ENCODE data around the gene PALLD. TPM values are rescaled to one million over a fixed set of nuclear protein-coding genes. Genes with fewer than 3 reads are reported as not detected.

The PALLD gene
- total and polyA plus RNA-seq, 7 donors, result 40.7 to 1,991 (median 1,233) TPM

DNA sequence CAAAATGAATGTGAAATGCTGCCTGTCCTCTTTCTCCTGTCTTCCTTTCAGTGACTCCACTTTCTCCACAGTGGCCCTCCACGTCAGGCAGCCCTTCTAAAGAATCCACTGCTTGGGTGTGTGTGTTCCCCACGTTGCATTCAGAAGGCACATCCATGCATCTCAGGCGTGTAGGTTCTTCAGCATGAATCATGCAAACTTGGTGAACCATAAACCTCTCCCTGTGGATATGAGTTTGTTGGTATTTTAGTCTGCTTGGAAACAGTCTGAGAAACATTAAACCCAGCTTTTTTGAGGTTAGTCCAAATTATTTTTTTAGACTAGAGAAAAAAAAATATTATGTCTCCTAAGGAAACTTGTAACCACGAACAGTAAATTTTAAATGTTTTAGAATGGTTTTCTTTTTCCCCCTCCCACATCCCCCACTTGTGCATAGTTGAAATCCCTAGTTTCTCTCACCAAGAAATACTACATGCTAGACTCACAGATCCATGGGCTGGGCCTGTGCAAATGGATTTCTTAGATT lies 261.6 kb downstream of the PALLD start:
- no peaks in the 10 kb centered on the region for H3K4me1 ChIP-seq
- no peak for DNase-seq

GRCh38 chr4:168759321-168759720 lies 262.5 kb downstream of the PALLD start:
- Histone ChIP-seq H3K9me3 (no peaks in the 10 kb centered on the region), H3K27me3 (no peaks in the 10 kb centered on the region), H3K4me1 (no peaks in the 10 kb centered on the region), H3K27ac (no peak overlapping the region), H3K4me3 (no peak overlapping the region), H3K36me3 (no peaks in the 10 kb centered on the region)
- DNase-seq, result no peak
- 85 to 94% methylated on average over 1 of the region's 1 CpG for WGBS, 2 donors
- TF ChIP-seq POLR2A (IDR thresholded peaks at IDR 0.05), result no peak
- intact Hi-C loops (cut with DNase I), result no loop called here

More for the DNA sequence above, 261.6 kb downstream of the PALLD start:
- Histone ChIP-seq H3K27me3 (no peaks in the 10 kb centered on the region), H3K4me3 (no peak overlapping the region), H3K27ac (peak overlapping the region in 1 of 4 donors; percentile 31), H3K9me3 (no peaks in the 10 kb centered on the region), H3K36me3 (no peaks in the 10 kb centered on the region)
- no peak for TF ChIP-seq EP300 (IDR thresholded peaks at IDR 0.05)
- TF ChIP-seq POLR2A (IDR thresholded peaks at IDR 0.05), result no peak
- TF ChIP-seq, protein P1, sequence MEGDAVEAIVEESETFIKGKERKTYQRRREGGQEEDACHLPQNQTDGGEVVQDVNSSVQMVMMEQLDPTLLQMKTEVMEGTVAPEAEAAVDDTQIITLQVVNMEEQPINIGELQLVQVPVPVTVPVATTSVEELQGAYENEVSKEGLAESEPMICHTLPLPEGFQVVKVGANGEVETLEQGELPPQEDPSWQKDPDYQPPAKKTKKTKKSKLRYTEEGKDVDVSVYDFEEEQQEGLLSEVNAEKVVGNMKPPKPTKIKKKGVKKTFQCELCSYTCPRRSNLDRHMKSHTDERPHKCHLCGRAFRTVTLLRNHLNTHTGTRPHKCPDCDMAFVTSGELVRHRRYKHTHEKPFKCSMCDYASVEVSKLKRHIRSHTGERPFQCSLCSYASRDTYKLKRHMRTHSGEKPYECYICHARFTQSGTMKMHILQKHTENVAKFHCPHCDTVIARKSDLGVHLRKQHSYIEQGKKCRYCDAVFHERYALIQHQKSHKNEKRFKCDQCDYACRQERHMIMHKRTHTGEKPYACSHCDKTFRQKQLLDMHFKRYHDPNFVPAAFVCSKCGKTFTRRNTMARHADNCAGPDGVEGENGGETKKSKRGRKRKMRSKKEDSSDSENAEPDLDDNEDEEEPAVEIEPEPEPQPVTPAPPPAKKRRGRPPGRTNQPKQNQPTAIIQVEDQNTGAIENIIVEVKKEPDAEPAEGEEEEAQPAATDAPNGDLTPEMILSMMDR (IDR thresholded peaks at IDR 0.05), result no peak
- TF ChIP-seq POLR2AphosphoS5 (IDR thresholded peaks at IDR 0.05), result no peak
- 65 to 76% methylated on average over 4 of the region's 4 CpGs for WGBS, 2 donors
- intact Hi-C loops (cut with DNase I), result no loop called here

DNA sequence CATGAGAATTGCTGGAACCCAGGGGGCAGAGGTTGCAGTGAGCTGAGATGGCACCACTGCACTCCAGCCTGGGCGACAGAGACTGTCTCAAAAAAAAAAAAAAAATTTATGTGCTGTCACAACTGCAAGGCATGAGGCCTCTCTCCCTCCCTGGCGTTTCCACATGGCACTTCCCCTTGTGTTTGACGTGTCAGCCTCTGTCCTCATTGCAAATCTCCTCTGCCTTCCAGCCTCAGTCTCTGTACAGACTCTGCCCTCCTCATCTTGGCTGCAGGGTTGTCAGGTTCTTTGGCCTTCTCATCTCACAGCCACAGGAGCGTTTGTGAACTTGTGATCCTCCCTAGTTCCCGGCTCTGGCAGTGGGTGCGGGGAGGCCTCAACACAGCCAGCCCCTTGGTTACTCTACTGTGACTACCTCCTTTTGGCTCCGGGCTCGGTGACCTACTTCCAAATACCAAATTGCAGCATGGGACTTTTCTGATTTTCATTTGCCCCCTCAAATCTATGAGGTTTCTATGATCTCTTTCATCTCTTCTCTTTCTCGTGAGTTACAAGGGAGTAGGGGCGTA lies 263.2 kb downstream of the PALLD start:
- Histone ChIP-seq H3K4me1 (no peaks in the 10 kb centered on the region), H3K4me3 (no peak overlapping the region), H3K9me3 (no peaks in the 10 kb centered on the region), H3K27me3 (no peaks in the 10 kb centered on the region), H3K27ac (no peak overlapping the region), H3K36me3 (no peaks in the 10 kb centered on the region)
- TF ChIP-seq EP300 (IDR thresholded peaks at IDR 0.05) (no peak), POLR2AphosphoS5 (IDR thresholded peaks at IDR 0.05) (no peak), POLR2A (IDR thresholded peaks at IDR 0.05) (no peak)
- TF ChIP-seq, protein P1 (IDR thresholded peaks at IDR 0.05), result no peak
- intact Hi-C loops (cut with DNase I), result no loop called here
- WGBS, 2 donors, result 82 to 94% methylated on average over 10 of the region's 10 CpGs
- DNase-seq, result no peak

DNA sequence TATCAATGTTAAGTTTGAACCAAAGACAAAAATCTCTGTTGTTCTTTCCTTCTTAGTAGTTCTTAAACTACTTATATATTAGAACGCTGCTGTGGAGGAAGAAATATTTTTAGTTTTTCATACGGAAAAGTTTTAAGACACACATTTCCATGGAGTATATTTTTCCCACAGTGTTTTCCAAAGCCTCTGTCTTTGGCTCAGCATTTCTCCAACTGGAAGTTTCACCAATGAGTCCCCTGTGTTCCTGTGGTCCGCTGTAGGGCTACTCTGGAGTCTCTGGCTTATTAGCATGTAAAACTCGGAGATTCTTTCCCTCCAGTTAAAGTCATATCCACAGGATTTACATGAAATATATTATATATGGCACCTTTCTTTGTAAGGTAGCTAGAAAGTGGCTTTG lies 264.2 kb downstream of the PALLD start:
- Histone ChIP-seq H3K4me3 (no peak overlapping the region), H3K36me3 (no peaks in the 10 kb centered on the region), H3K4me1 (peaks cover 0 to 9% (median 6%) of the 10 kb centered on the region in 4 donors), H3K9me3 (no peaks in the 10 kb centered on the region), H3K27me3 (no peaks in the 10 kb centered on the region), H3K27ac (no peak overlapping the region)
- intact Hi-C loops (cut with DNase I), result no loop called here
- DNase-seq, result no peak
- WGBS, 2 donors, result 93% methylated on average over 4 of the region's 4 CpGs
- TF ChIP-seq POLR2AphosphoS5 (IDR thresholded peaks at IDR 0.05) (no peak), EP300 (IDR thresholded peaks at IDR 0.05) (no peak), POLR2A (IDR thresholded peaks at IDR 0.05) (no peak)
- TF ChIP-seq, protein P1 (IDR thresholded peaks at IDR 0.05), result no peak

- no peaks in the 10 kb centered on the region for H3K9me3 ChIP-seq
- H3K27ac ChIP-seq, result peak overlapping the region; percentile 33 to 74 (median 46)
- TF ChIP-seq POLR2A (IDR thresholded peaks at IDR 0.05), result no peak
- no peak for TF ChIP-seq EP300 (IDR thresholded peaks at IDR 0.05)
- TF ChIP-seq, protein P1 (IDR thresholded peaks at IDR 0.05), result no peak
- no peak for TF ChIP-seq POLR2AphosphoS5 (IDR thresholded peaks at IDR 0.05)
- H3K27me3 ChIP-seq, result no peaks in the 10 kb centered on the region
- no peak overlapping the region for H3K4me3 ChIP-seq
- 63 to 83% methylated on average over 4 of the region's 4 CpGs for WGBS, 2 donors
- H3K36me3 ChIP-seq, result no peaks in the 10 kb centered on the region
- DNase-seq, result no peak
- intact Hi-C loops (cut with DNase I), result no loop called here
- H3K4me1 ChIP-seq, result peaks cover 0 to 32% (median 31%) of the 10 kb centered on the region in 4 donors
Observed at GRCh38 chr4:168765322-168765721, 268.5 kb downstream of the PALLD start.

All from sigmoid colon (tissue), 7 donors.